Parathyroid adenoma (tissue), 2 donors: ENCODE data around the gene ECE1.
A peak's percentile ranks its signal among the peaks of the same experiment; 100 is the strongest.

Experiments
- H2AFZ ChIP-seq: fragments of 300-600 bp; sonication (generic); one replicate; pipeline ENCODE4 v1.7.0; 2017; ENCODE audit warnings: antibody characterized with exemption, mild to moderate bottlenecking
- H3K27ac ChIP-seq: fragments of 300-600 bp; sonication (generic); one replicate; pipeline ENCODE4 v1.7.0; 2017
- H3K27me3 ChIP-seq: fragments of 300-600 bp; sonication (generic); one replicate; pipeline ENCODE4 v1.7.0; 2017; ENCODE audit warnings: low read length; ENCODE audit not compliant: control insufficient read depth, insufficient read depth
- H3K36me3 ChIP-seq: fragments of 300-600 bp; sonication (generic); one replicate; pipeline ENCODE4 v1.7.0; 2017; ENCODE audit warnings: low read length; ENCODE audit not compliant: control insufficient read depth, insufficient read depth
- H3K4me1 ChIP-seq: fragments of 300-600 bp; sonication (generic); one replicate; pipeline ENCODE4 v1.7.0; 2017; ENCODE audit warnings: control low read depth
- H3K4me2 ChIP-seq: fragments of 300-600 bp; sonication (generic); one replicate; pipeline ENCODE4 v1.7.0; 2017; ENCODE audit warnings: low read length
- H3K4me3 ChIP-seq: fragments of 300-600 bp; sonication (generic); one replicate; pipeline ENCODE4 v1.7.0; 2017; ENCODE audit warnings: low read depth, low read length
- H3K79me2 ChIP-seq: fragments of 300-600 bp; sonication (generic); one replicate; pipeline ENCODE4 v1.7.0; 2017; ENCODE audit warnings: control low read depth
- H3K9ac ChIP-seq: fragments of 300-600 bp; sonication (generic); one replicate; pipeline ENCODE4 v1.7.0; 2017; ENCODE audit warnings: mild to moderate bottlenecking
- H3K9me3 ChIP-seq: fragments of 300-600 bp; sonication (generic); one replicate; pipeline ENCODE4 v1.7.0; 2017; ENCODE audit warnings: low read length; ENCODE audit not compliant: control insufficient read depth
- TF ChIP-seq, protein P1 (sequence below): fragments of 300-600 bp; sonication (generic); IDR thresholded peaks from one replicate; pipeline ENCODE4 v1.7.0; 2017; ENCODE audit warnings: antibody characterized with exemption, mild to moderate bottlenecking
- donor health status: primary hyperparathyroidism.

Gene ECE1

DNA sequence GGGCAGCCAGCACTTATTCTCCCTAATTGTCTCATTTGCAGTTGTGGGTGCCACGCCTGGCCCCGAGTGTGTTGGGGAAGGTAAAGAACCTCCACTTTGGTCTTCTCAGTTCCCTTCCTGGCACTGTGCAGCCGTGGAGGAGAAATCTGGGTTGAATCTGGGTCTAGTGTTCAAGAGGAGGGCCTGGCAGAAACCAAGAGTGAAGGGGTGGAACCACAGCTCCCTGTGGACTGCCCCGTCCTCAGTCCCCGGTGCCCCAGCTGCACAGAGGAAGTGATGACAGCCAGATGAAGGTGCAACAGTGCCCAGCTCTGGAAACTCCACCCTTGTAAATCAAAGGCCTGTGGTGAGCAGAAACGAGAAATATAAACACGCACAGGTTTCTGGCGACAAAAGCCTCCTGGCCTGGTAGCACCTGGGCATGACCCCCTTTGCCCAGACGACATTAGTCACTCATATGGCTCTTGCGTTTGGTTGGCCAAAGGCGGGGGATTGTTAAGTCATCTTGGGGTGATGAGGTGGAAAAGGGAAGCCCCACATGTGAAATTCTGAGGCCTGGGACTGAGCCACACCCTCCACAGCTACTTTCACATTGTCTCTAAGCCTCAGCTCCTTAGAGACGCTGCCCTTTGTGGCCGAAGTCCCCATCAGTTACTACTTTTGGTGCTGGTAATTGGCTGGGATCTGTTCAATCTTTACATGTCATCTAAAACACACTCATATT is 4.2 kb upstream of the ECE1 start:
- H3K79me2 ChIP-seq, result peaks cover 24% of the 10 kb centered on the region
- H3K36me3 ChIP-seq, result no peaks in the 10 kb centered on the region
- peak overlapping the region; percentile 42 for H3K27ac ChIP-seq
- H3K9ac ChIP-seq, result no peak overlapping the region
- no peak overlapping the region for H2AFZ ChIP-seq
- TF ChIP-seq, protein P1, sequence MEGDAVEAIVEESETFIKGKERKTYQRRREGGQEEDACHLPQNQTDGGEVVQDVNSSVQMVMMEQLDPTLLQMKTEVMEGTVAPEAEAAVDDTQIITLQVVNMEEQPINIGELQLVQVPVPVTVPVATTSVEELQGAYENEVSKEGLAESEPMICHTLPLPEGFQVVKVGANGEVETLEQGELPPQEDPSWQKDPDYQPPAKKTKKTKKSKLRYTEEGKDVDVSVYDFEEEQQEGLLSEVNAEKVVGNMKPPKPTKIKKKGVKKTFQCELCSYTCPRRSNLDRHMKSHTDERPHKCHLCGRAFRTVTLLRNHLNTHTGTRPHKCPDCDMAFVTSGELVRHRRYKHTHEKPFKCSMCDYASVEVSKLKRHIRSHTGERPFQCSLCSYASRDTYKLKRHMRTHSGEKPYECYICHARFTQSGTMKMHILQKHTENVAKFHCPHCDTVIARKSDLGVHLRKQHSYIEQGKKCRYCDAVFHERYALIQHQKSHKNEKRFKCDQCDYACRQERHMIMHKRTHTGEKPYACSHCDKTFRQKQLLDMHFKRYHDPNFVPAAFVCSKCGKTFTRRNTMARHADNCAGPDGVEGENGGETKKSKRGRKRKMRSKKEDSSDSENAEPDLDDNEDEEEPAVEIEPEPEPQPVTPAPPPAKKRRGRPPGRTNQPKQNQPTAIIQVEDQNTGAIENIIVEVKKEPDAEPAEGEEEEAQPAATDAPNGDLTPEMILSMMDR, result no peak
- H3K4me1 ChIP-seq, result peaks cover 7% of the 10 kb centered on the region
- H3K4me3 ChIP-seq, result no peak overlapping the region
- H3K27me3 ChIP-seq, result no peaks in the 10 kb centered on the region
- no peak overlapping the region for H3K4me2 ChIP-seq
- H3K9me3 ChIP-seq, result no peaks in the 10 kb centered on the region

DNA sequence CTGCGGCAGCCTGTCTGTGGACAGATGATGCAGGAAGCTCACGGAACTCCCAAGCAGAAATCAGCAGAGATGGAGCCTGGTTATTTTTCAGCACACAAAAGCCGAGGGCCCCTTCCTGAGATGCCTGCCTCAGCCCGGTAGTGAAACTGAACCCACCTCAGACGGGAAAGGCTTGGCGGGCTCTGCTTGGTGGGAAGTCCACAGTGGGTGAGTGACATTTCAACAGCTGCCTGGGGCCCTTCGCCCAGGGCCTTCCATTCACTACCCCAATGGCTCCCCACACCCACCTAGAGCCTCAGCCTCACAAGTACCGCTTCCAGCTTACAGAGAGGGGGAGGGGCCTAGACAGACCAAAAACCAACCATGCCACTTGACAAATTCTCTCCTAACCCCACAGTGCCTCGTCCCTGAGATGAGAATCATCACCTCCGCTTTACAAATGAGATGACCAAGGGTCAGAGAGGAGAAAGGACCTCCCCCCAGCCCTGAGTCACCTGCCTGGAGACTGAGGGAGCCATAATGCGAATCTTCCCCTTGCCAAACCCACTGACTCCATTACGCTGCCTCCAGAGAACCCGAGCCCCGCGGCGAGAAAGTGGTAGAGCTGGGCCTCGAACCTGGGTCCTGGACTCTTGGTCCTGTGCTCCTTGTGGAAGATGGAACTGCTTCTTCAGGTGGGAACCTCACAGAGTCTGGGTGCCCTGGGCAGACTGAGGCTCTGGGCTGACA is 3.4 kb upstream of the ECE1 start:
- no peak overlapping the region for H3K9ac ChIP-seq

DNA sequence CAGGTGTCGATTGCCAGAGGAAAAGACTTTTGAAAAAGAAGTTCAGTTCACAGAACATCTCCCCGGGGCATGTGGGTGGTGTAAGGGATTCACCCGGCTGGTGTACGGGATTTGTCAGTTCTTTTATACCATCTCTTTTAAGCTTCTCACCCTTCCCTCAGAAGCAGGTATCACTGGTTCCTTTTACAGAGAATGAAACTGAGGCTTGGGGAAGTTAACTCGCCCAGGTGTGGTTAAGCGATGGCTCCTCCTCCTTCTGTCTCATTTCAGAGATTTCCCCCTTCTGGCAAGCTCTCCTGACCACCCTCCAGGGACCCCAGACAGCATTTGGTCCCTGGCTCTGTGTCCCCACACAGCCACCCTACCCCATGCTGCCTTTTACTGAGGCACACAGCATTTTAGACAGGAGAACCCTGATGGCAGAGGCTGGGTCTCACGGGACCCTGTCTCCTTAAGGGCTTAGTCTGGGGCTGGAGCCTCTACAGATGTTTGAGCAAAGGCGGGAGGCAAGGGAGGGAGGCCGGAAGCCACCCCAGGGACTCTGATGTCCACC is 2.8 kb upstream of the ECE1 start:
- Histone ChIP-seq H3K4me1 (peaks cover 9% of the 10 kb centered on the region), H3K9ac (no peak overlapping the region), H3K4me3 (no peak overlapping the region), H3K36me3 (no peaks in the 10 kb centered on the region), H3K79me2 (peaks cover 17% of the 10 kb centered on the region), H3K4me2 (no peak overlapping the region), H3K27ac (peak overlapping the region; percentile 49), H3K27me3 (no peaks in the 10 kb centered on the region), H2AFZ (no peak overlapping the region), H3K9me3 (no peaks in the 10 kb centered on the region)
- TF ChIP-seq, protein P1, result no peak

More for the DNA sequence above, 3.4 kb upstream of the ECE1 start:
- Histone ChIP-seq H3K4me2 (no peak overlapping the region), H3K9me3 (no peaks in the 10 kb centered on the region), H2AFZ (no peak overlapping the region), H3K4me3 (no peak overlapping the region), H3K27ac (peak overlapping the region; percentile 19), H3K27me3 (no peaks in the 10 kb centered on the region), H3K36me3 (no peaks in the 10 kb centered on the region), H3K79me2 (peaks cover 18% of the 10 kb centered on the region), H3K4me1 (peaks cover 9% of the 10 kb centered on the region)
- TF ChIP-seq, protein P1, result no peak

DNA sequence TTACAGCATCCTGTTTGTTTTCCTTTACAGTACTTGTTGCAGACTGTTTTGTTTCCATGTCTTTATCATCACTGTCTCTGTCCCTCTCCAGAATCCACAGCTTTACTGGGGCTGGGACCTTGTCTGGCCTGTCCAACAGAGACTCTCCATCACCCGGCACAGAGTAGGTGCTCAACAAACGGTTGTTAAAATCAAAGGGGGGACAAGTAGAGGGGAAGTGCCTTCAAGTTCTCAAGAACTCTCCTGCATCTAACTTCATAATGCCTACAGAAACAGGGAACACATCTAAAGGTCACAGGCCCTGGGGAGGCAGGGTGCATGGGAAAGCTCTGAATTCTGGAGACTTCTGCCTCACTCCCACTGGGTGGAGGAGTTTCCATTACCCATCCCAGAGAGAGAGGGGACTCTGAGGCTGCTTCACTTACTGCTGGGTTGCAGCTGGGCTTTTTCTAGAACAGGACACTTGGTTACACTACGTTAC is 2.3 kb upstream of the ECE1 start:
- Histone ChIP-seq H3K4me2 (no peak overlapping the region), H2AFZ (no peak overlapping the region), H3K4me3 (no peak overlapping the region), H3K27ac (no peak overlapping the region), H3K79me2 (peaks cover 17% of the 10 kb centered on the region), H3K36me3 (no peaks in the 10 kb centered on the region), H3K27me3 (no peaks in the 10 kb centered on the region), H3K9me3 (no peaks in the 10 kb centered on the region), H3K4me1 (peaks cover 9% of the 10 kb centered on the region), H3K9ac (no peak overlapping the region)
- TF ChIP-seq, protein P1, result no peak
